ENCODE results near the gene SEPTIN14.
"Not testable (repeated sequence)": the region's sequence is repeated elsewhere in the genome, so short reads cannot be mapped to it uniquely, and the experiment has no call there.

SEPTIN14 gene

GRCh38 chr7:55778631-55779030, 83.9 kb downstream of the SEPTIN14 start:
- no peak for DNase-seq

- DNase-seq = no peak
Observed at GRCh38 chr7:55776196-55776595, 86.4 kb downstream of the SEPTIN14 start.

DNA sequence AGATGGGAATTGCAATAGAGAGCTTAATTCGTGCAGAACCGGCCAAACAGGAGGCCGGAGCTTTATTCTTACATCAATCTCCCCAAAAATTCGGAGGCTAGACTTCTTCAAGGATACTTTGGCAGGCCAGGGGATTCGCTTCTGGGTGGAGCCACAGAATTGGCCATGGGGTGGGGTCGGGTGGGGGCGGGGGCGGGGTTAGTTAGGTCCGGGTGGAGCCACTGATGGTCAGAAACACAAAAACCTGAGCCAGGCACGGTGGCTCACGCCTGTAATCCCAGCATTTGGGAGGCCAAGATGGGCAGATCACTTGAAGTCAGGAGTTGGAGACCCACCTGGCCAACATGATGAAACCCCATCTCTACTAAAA, 87.5 kb downstream of the SEPTIN14 start:
- DNase-seq = no peak

GRCh38 chr7:55774327-55775050, 88.1 kb downstream of the SEPTIN14 start:
- DNase-seq = no peak

DNA sequence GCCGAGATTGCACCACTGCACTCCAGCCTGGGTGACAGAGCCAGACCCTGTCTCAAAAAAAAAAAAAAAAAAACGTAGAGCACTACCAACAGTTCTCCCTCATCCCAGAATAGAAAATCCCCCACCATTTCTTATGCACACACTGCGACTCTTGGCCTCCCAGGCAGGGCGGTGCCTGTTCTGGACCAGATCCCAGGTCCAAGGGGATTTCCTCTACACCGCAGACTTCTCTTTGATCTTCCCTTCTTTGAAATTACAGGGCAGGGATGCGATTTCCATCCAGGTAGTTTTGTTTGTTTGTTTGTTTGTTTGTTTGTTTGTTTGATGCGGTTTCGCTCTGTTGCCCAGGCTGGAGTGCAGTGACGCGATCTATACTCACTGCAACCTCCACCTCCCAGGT, 91.8 kb downstream of the SEPTIN14 start:
- DNase-seq = no peak

DNA sequence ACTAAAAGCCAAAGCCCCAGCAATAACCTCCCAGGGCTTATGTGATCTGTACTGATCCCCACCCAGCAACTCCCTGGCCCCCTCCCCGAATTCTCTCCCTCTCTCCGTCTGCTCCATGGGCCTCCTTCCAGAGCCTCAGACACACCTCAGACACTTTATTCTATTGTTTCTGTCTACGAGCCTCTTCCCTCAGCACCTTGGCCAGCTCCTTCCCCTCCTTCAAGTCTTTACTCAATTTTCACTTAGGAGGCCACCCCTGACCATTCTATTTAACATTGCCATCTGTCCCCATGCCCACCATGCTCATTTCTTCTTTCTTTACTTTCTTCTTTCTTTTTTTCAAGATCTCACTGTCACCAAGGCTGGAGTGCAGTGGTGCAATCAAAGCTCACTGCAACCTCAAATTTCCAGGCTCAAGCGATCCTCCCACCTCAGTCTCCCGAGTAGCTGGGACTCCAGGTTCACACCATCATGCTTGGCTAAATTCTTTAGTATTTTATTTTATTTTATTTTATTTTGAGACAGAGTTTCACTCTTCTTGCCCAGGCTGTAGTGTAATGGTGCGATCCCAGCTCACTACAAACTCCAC, 109.2 kb downstream of the SEPTIN14 start:
- not testable (repeated sequence) for DNase-seq

DNA sequence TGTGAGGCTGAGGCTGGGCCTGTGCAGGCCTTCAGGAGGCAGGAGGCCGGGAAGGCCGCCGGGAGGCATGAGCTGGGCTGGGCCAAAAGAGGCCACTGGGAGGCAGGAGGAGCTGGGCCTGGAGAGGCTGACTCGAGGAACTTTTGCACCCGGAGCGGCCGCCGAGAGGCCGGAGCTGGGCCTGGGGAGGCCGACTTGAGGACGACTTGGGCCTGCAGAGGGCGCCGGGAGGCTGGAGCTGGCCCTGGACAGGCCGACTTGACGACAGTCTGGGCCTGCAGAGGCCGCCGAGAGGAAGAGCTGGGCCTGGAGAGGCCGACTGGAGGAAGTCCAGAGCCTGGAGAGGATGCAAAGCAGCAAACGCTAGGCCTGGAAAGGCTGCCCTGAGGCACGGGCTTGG, 117.8 kb downstream of the SEPTIN14 start:
- not testable (repeated sequence) for DNase-seq

Data from amniotic stem cell (primary cell).